HG02943 (cell line): ENCODE measurements around the gene TMIGD2.
"Not testable (repeated sequence)": the region's sequence is repeated elsewhere in the genome, so short reads cannot be mapped to it uniquely, and the experiment has no call there.

ENCODE experiments used
- ATAC-seq: cut with Tn5 transposase; IDR thresholded peaks from one replicate; pipeline ENCODE4 v1.9.1; 2021; ENCODE audit warnings: mild to moderate bottlenecking, low read depth, moderate library complexity; ENCODE audit not compliant: unreplicated experiment

The TMIGD2 gene

GRCh38 chr19:4268816-4269430, 33.3 kb downstream of the TMIGD2 start:
- no peak for ATAC-seq

- ATAC-seq = no peak
Observed at GRCh38 chr19:4267901-4268815, 34.0 kb downstream of the TMIGD2 start.

- no peak for ATAC-seq
Observed at GRCh38 chr19:4267101-4267900, 34.9 kb downstream of the TMIGD2 start.

GRCh38 chr19:4266253-4267000, 35.8 kb downstream of the TMIGD2 start:
- ATAC-seq = no peak

GRCh38 chr19:4264812-4265211, 37.4 kb downstream of the TMIGD2 start:
- ATAC-seq = no peak

GRCh38 chr19:4260613-4261191, 41.5 kb downstream of the TMIGD2 start:
- ATAC-seq = no peak

- ATAC-seq = no peak
Observed at GRCh38 chr19:4258181-4258580, 44.0 kb downstream of the TMIGD2 start.

GRCh38 chr19:4257025-4257424, 45.2 kb downstream of the TMIGD2 start:
- ATAC-seq = no peak

GRCh38 chr19:4256563-4256962, 45.6 kb downstream of the TMIGD2 start:
- ATAC-seq = no peak

GRCh38 chr19:4246767-4247593, 55.2 kb downstream of the TMIGD2 start, which contains the start of gene YJU2:
Gene YJU2 (plus strand): TSS chr19:4247080. CDS start chr19:4247147, 67 bp downstream.
- ATAC-seq = peak; percentile 82

GRCh38 chr19:4245938-4246337, 56.3 kb downstream of the TMIGD2 start:
- not testable (repeated sequence) for ATAC-seq
